GM12875 (cell line): Measurements from ENCODE around the gene DYRK1A.

ENCODE experiments used
- H3K4me3 ChIP-seq: one replicate; pipeline ENCODE4 v1.5.1; 2011; ENCODE audit warnings: low read depth, low read length, control low read depth
- TF ChIP-seq, protein P1 (sequence below): IDR thresholded peaks from 2 replicates; pipeline ENCODE4 v1.5.1; 2011; ENCODE audit warnings: low read depth, mild to moderate bottlenecking, control low read depth, inconsistent platforms, low read length, moderate library complexity, borderline replicate concordance; ENCODE audit not compliant: insufficient read depth

The DYRK1A gene

DNA sequence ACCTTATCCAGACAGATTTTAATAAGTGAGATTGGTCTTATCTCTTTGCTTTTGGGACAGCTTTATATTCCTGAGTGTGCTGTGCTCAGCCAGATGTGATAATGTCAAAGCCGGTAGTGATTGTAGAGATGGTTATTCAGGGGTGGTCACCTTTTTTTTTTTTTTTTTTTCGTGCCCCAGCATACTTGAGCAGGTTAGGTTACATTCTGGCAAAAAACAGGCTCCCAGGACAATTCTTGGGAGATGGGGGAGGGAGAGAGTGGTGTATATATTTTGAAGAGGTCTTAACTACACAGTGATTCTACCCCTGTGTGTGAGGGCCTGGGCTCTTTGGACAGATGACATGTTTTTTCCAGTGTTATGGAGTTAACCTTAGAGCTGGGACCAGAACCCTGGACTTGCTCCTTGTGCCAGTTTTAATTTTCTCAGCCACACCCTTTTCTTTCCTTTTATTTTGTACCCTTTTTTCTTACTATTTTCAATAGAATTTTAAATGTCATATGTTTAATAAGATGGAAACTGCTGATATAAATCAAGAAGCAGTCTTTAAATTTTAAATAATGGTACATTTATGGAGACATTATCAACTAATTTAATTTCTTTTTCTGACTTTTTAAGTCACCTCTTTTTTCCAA, 88.4 kb downstream of the DYRK1A start:
- H3K4me3 ChIP-seq = no peak overlapping the region
- TF ChIP-seq, protein P1, sequence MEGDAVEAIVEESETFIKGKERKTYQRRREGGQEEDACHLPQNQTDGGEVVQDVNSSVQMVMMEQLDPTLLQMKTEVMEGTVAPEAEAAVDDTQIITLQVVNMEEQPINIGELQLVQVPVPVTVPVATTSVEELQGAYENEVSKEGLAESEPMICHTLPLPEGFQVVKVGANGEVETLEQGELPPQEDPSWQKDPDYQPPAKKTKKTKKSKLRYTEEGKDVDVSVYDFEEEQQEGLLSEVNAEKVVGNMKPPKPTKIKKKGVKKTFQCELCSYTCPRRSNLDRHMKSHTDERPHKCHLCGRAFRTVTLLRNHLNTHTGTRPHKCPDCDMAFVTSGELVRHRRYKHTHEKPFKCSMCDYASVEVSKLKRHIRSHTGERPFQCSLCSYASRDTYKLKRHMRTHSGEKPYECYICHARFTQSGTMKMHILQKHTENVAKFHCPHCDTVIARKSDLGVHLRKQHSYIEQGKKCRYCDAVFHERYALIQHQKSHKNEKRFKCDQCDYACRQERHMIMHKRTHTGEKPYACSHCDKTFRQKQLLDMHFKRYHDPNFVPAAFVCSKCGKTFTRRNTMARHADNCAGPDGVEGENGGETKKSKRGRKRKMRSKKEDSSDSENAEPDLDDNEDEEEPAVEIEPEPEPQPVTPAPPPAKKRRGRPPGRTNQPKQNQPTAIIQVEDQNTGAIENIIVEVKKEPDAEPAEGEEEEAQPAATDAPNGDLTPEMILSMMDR = no peak

DNA sequence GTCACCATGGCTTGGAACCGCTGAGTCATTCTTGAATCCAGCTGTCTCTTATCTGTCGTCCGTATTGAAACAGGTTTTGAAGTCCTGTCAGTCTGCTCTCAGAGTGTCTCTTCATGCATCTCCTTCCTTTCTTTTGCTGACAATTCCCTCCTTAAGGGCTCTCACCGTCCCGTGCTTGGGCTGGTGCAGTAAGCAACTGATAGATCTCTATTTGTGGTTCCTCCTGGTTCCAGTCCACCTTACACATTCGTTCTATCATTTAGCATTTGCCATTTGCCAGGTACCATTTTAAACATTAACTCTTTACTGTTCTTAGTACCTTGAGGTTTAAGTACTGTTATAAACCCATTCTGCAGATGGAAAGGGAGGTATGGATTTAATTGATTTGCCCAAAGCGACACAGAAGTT, 88.9 kb downstream of the DYRK1A start:
- H3K4me3 ChIP-seq = no peak overlapping the region
- TF ChIP-seq, protein P1 = no peak

DNA sequence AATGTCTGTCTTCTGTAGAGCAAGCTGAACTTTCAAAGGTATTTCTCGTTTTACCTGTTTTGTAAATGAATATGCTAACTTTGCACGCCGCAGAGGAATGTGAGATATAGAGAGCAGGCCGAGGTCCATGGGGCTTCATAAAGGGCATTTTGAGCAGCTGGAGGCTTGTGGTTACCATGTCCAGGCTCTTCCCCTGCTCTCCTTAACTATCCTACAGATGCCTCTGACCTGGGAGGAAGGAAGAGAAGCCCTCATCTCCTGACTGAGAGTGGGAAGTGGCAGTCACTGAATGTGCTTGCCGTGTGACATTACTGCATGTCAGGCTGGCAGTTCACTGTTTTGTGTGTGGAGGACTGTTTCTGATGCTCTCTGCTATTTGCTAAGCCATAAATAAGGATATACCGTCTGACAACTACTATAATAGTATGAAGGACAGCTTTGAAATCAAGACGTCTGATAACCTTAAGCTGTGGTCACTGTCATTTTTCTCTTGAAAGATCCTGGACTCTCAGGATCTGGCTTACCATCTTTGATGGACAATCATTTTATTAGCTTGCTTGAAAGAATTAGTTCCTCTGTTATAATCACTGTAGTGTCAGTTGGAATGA, 92.2 kb downstream of the DYRK1A start:
- TF ChIP-seq, protein P1 = no peak
- no peak overlapping the region for H3K4me3 ChIP-seq

DNA sequence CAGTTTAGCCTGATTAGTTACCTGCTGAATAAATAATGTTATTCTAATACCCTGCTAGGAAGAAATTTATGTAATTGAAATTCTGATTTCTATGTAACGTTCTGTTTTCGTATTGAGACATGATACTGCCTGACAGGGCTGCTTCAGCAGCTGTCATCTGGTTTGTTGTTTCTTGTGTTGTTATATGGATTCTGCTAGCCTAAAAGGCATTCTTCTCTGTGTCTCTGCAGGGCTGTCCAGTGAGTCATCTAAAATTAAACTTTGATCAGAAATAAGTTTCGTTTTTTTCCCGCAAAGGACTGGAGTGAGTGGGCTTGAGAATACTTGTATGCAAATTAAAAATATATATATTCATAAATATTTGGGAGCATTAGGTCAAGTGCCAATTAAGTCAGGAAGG, 93.0 kb downstream of the DYRK1A start:
- no peak overlapping the region for H3K4me3 ChIP-seq

DNA sequence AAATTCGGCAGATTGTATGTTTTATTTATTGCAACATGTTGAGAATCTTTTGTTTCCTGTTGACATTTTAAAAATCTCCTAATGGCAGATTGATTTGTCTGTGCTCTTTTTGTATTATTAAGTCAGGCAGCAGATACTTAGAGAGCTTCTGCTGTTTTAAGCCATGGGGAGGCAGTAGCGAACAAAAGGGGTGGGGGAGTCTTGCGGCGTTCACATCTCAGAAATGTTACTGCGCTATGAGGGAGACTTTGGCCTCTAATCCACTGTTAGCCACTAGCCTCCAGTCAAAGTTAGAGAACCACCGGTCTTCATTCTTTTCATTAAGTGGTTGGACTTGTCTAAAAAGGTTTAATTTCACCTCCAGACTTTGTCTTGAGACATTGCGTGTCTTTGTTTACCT, 93.6 kb downstream of the DYRK1A start:
- no peak overlapping the region for H3K4me3 ChIP-seq
- TF ChIP-seq, protein P1 = no peak

More for the DNA sequence above, 93.0 kb downstream of the DYRK1A start:
- TF ChIP-seq, protein P1 = no peak

DNA sequence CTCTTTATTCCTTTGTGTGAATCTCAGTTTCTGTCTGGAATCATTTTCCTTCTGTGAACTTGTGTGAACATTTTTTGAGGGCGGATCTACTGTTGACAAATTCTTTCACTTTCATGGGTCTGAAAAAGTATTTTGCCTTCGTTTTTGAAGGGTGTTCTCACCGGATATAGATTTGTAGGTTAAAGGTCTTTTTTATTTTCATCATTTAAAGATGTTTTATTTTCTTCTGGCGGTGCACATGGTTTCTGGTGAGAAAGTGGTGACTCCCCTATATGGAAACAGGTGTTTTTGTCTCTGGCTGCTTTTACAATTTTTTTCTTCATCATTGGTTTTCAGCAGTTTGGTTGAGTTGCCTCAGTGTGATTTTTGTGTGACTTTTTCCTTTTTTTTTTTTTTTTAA, 94.9 kb downstream of the DYRK1A start:
- no peak overlapping the region for H3K4me3 ChIP-seq
- TF ChIP-seq, protein P1 = no peak
